ENCODE results near the gene SKIC8.

GRCh38 chr15:78338781-78339180 lies 39.4 kb upstream of the SKIC8 start:
- TF ChIP-seq EZH2 (IDR thresholded peaks at IDR 0.05; ENCODE audit: insufficient read depth, poor library complexity, severe bottlenecking) (no peak), EZH2phosphoT487 (IDR thresholded peaks at IDR 0.05; ENCODE audit: insufficient read depth, low read depth) (no peak)

Data from GM23248 (cell line).